GM18951 (cell line): Measurements from ENCODE around the gene SYTL4.

Source experiments
- POLR2A ChIP-seq: IDR thresholded peaks from 4 replicates; pipeline ENCODE4 v1.6.1; 2011; ENCODE audit warnings: mild to moderate bottlenecking; ENCODE audit not compliant: insufficient read length, insufficient read depth; ENCODE audit errors: extremely low read depth
- in situ Hi-C: fragments of 300-500 bp; cut with MboI; formaldehyde crosslinking; loops from one replicate; pipeline ENCODE4 v1.12.0; 2022; ENCODE audit warnings: low sequenced_read_pairs, mixed read lengths, inconsistent platforms; ENCODE audit not compliant: unreplicated experiment

Gene SYTL4

DNA sequence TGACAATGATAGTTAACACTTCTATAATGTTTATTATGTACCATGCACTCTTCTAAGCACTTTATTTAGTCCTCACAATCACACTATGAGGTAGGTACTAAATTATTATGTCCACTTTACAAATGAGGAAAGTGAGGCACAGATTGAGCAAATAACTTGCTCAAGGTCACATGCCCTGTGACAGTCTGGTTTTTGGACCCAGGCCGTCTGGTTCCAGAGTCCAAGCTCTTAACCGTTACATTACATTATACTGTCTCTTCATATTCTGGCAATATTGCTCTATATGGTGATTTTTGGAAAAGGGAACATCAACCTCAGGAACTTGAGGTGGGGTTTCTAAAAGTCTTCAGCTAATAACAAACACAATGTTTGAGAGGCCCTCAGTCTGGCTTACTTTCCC lies 12.8 kb downstream of the SYTL4 start:
- in situ Hi-C loops, result no loop called here
- TF ChIP-seq POLR2A, result no peak

DNA sequence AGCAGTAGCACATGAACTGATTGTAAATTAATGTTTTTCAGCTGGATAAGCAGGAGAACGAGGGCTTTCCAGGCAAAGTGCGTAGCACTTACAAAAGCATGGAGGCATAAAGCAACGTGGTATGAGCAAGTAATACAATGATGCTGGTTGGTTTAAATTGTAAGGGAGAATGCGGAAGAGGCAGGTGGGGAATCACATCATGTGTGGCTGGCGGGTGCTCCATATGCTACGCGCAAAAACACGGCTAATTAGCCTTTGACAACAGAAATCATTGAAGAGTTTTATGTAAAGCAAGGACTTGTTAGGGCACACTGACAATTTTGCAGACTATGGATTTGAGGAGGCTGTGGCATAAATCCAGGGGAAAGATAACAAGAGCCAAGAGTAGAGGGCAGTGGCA lies 14.6 kb downstream of the SYTL4 start:
- no peak for TF ChIP-seq POLR2A
- in situ Hi-C loops, result no loop called here

DNA sequence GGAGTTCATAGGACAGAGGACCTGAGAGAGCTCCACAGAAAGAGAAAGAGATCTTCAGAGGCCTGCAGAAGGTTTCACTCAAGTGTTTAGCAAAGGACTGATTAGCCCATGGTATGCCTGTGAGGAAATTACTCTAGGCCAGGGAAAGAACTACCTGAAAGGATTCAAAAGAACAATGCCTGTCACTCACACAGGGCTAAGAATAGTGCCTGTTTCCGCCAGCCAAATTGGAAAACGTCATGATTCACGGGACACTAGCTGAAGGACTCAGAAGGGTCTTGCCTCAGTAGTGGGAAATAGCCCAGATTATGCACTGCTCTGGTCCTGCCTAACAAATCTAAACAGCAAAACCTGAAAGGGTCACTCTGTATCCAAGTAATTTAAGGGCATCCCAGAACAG lies 21.1 kb downstream of the SYTL4 start:
- TF ChIP-seq POLR2A, result no peak
- in situ Hi-C loops, result no loop called here

DNA sequence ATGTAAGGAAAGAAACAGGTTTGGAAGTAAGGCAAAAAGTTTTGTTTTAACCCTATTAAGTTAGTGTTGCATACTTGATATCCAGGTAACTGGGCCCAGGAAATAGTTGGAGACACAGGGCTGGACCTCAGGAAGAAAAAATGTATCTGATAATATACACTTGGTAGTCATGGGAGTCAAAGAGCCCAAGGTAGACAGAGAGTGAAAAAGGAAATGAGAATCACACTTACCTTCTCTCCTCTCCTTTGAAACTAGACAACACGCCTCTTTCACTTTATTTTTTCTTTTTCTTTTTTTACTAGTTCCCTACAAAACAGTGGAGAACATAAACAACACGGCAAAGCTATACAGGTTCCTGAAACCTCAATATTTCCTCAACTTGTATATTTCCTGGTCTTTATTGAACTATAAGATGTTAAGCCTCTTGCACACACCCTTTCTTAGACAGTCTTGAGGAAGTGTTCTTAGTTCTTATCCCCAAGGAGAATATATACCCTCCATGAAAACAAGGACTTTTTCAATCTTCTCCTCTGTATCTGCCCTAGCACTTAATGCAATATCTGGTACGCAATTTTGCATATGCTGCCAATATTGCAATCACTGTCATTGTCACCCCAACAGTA lies 27.2 kb downstream of the SYTL4 start:
- in situ Hi-C loops, result no loop called here
- TF ChIP-seq POLR2A, result no peak

DNA sequence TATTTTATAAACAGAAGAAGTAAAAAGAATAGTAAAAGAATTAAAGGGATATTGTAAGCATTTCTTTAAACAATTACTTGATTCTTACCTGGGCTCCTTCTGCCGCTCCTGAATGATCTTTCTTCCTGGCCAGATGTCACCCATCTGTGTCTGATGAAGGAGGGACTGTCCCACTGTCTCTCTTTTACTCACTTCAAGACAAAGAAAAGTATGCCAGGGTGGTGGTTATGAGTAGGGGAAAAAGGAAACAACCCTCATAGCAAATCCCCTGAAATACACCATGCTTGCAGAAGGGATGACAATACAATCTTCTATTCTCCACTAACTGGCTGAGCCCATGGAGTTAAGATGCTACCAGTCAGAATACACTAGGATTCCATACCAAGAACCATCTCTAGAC lies 31.1 kb downstream of the SYTL4 start:
- in situ Hi-C loops, result no loop called here
- TF ChIP-seq POLR2A, result no peak

DNA sequence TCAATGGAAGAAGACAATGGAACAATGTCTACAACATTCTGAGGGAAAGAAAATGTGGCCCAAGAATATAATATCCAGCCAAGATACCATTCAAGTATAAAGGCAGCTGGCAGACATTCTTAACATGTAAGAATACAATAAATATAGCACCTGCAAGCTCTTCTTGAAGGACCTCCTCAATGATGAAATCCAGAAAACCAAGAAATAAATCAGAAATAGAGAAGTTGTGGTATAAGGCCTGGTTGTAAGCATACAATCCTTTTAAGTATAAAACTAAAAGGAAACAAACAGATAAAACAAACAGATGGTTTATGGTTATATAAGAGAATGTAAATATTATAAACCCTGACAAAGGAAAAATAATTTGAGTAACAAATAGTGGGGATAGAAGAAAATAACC lies 33.4 kb downstream of the SYTL4 start:
- in situ Hi-C loops, result no loop called here
- no peak for TF ChIP-seq POLR2A

DNA sequence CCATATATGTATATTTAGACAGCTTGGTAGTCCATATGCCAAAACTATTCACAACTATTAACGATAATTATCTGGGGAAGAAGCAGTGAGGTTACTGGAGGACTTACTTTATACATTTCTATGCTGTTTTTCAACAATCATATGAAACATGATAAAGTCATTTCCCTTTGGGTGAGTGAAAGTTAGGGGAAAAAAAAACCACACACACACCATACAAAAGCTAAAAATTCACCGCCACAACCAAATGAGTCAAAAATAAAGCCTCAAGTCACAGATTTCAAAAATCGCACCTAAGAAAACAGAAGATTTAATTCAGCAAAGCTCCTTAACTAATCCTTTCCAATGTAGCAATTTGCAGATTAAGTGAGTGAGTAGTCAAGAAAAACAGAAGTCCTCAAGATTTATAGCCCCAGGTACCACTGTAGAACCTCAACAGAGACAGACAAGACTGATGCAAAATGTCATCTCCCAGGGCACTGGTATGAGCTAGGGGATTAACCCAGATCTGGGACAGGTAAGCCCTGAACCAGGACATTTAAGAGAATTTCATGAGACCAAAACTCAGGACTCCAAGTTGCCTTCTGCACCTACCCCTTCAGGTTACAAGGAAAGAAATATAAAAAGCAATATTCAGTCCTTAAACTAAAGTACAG lies 35.1 kb downstream of the SYTL4 start:
- in situ Hi-C loops, result no loop called here
- TF ChIP-seq POLR2A, result no peak

DNA sequence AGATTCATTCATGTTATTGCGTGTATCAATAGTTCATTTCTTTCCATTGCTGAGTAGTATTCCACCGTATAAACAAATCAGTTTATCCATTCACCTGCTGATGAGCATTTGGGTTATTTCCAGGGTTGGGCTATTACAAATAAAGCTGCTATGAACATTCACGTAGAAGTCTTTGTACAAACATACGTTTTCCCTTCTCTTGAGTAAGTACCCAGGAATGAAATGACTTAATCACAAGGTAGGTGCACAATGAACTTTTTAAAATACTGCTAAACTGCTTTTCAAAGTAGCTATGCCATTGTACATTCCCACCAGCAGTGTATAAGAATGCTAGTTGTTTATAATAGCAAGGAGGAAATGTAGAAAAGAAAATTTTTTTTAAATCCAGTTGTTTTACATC lies 35.9 kb downstream of the SYTL4 start:
- TF ChIP-seq POLR2A, result no peak
- in situ Hi-C loops, result no loop called here

DNA sequence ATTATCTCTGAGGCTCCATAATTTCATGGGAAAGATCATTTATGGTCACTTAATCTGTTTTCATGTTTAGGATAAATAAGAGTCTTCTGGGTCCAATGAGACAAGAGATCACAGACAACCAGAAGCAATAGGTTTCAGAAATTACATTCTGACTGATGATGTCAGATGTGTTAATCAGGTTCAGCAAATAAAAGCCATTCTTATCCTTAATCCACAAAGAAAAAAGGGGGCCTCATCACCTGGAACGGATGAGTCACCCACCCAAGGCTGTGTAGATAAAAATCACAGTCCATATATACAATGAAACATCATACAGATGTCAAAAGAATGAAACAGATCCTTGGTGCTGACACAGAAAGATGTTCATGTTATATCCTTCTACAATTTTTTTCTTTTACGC lies 36.6 kb downstream of the SYTL4 start:
- in situ Hi-C loops, result no loop called here
- no peak for TF ChIP-seq POLR2A

DNA sequence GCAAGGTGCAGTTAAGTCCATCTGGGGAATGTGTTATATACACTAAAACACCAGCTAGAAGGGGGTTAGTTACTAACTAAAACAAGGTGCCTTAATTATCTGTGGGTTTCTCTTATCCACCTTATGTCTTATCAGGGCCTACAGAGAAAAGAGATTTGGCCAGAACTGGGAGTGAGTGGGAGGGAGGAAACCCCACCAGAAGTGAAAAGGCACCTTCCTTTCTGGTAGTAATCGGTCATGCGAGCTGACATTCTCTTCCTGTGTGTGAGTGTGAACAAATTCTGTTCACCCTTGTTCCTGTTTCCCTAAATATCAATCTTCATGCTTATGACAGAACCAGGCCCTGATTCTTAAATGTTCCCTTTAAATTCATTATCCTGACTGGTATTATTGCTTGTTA lies 44.4 kb downstream of the SYTL4 start:
- in situ Hi-C loops, result loop anchor here (5.0 kb wide), 1 partner anchor 80 kb away; no protein-coding TSS in a partner anchor
- no peak for TF ChIP-seq POLR2A

DNA sequence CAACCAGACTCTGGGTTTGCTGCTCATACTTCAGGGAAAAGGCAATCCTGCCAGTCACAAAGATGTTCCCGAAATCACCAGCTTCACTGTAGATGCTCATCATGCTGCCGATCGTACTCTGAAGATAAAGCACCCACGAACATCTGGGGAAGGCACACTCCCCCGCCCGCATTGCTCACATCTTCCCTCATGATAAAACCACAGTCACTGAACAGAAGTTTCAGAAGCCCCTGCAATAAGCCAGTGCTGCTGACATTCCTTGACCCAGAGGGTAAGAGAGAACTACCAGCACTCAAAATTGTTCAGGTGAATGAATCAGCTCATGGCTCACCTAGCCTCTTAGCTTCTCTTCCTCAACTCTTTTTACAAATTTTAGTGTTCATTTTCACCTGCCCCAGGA lies 44.8 kb downstream of the SYTL4 start:
- in situ Hi-C loops, result loop anchor here (5.0 kb wide), 1 partner anchor 80 kb away; no protein-coding TSS in a partner anchor
- no peak for TF ChIP-seq POLR2A

DNA sequence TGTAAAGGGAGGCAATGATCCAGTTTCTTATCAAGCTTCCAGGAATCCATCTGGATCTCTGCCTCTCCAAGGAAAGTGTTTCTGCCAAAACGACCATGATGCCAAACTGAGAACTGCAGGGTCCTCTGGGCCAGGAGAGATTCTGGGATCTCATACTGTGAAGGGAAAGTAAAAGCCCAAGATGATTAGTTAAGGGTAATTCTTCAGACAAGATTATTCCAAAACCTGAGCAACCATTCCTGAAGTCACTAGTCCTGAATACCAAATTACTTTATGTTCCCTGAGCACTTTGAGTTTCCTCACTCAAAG lies 46.0 kb downstream of the SYTL4 start:
- in situ Hi-C loops, result loop anchor here (5.0 kb wide), 1 partner anchor 81 kb away; no protein-coding TSS in a partner anchor
- no peak for TF ChIP-seq POLR2A

DNA sequence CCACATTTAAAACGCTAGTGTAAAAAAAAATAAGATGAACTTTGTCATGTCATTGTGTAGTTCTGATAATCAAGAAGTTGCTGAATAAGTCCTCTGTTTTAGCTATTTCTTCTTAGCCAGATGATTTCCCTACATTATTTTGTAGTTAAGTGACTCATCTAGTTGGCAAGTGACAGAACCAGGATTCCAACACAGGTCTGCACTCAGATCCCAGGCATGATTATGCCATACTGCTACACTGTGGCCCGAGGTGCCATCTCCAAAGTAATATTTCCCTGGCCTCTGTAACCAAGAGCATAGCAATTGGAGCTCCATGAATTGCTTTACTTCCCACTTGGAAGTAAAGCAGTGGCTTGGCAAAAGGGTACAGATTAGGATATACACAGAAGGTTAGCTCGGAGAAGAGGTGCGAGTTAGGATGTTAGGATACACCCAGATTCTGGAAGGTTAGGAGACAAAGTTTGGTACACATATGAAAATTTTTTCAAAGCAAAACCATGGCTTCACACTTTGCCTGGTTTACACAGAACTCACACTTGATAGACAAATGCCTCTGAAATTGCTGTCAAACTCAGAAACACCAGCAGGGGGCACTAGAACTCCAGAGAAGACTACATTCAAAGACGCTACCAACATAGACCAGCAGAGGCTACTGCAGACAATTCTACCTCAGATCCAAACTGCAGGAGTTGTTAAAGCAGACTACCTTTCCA lies 46.5 kb downstream of the SYTL4 start:
- in situ Hi-C loops, result loop anchor here (5.0 kb wide), 1 partner anchor 82 kb away; no protein-coding TSS in a partner anchor
- TF ChIP-seq POLR2A, result no peak

DNA sequence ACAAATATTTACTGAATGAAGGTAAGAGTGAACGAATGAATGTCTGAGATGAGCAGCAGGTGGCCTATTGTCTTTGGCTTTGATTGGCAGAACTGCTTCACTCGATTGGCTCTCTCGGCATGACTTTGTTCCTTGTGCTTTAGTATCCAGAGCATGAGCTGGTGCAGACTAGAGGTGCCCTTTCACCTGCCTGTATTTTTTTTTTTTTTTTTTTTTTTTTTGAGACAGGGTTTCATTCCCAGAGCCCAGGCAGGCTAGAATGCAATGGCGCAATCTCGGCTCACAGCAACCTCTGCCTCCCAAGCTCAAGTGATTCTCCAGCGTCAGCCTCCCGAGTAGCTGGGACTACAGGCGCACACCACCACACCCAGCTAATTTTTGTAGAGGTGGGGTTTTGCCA lies 49.0 kb downstream of the SYTL4 start:
- in situ Hi-C loops, result no loop called here
- no peak for TF ChIP-seq POLR2A
